GM12891 (cell line): ENCODE measurements around the gene IREB2.

Experiments used
- POLR2A ChIP-seq: IDR thresholded peaks from 2 replicates; pipeline ENCODE4 v1.6.1; 2011; ENCODE audit warnings: low read depth, low read length, control low read depth
- POLR2AphosphoS5 ChIP-seq: IDR thresholded peaks from 2 replicates; pipeline ENCODE4 v1.6.1; 2011; ENCODE audit warnings: low read depth, low read length, control low read depth
- POU2F2 ChIP-seq: IDR thresholded peaks from 2 replicates; pipeline ENCODE4 v1.6.1; 2011; ENCODE audit warnings: low read depth, mild to moderate bottlenecking, control low read depth, low read length, moderate library complexity

DNA sequence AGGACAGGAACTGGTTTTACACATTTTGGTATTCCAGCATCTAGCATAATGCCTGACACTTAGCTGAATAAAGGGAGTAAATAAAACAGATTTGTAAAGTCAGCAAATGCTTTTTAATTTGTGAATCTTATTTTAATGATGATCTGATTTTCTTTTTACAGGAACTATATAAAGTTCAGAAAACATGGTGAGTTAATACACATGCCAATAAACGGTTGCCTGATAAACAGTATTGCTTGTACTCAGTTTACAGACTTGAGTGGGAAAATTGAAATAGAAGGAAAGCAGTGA lies 103.7 kb downstream of the IREB2 start:
- no peak for TF ChIP-seq POLR2A
- no peak for TF ChIP-seq POU2F2
- no peak for TF ChIP-seq POLR2AphosphoS5
